ENCODE data around the gene CA11. TPM values are rescaled to one million over a fixed set of nuclear protein-coding genes. Genes with fewer than 3 reads are reported as not detected.

CA11 gene
- total RNA-seq, 3 donors from 2014 or later: 2.2 to 14.2 (median 9.8) TPM

DNA sequence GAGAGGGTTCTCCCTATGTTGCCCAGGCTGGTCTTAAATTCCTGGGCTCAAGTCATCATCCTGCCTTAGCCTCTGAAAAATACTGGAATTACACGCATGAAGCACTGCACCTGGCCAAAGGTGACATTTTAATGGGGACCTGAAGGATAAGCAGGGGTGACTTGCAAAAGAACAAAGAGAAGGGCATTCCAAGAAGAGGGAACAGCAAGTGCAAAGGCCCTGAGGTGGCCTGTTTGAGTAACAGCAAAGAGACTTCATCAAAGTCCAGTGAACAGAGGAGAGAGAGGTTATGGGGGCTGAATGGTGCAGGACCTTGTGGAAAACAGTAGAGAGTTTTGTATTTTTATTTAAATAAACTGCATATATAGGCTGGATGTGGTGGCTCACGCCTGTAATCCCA, 4.1 kb downstream of the CA11 start:
- Histone ChIP-seq H3K4me3 (no peak overlapping the region), H3K4me1 (peaks cover 0 to 4% of the 10 kb centered on the region in 2 donors), H3K36me3 (no peaks in the 10 kb centered on the region), H3K27ac (no peak overlapping the region), H3K9me3 (no peaks in the 10 kb centered on the region), H3K27me3 (no peaks in the 10 kb centered on the region)
- TF ChIP-seq POLR2A (IDR thresholded peaks at IDR 0.05) (no peak), POLR2AphosphoS5 (IDR thresholded peaks at IDR 0.05) (no peak)
- TF ChIP-seq, protein P1, sequence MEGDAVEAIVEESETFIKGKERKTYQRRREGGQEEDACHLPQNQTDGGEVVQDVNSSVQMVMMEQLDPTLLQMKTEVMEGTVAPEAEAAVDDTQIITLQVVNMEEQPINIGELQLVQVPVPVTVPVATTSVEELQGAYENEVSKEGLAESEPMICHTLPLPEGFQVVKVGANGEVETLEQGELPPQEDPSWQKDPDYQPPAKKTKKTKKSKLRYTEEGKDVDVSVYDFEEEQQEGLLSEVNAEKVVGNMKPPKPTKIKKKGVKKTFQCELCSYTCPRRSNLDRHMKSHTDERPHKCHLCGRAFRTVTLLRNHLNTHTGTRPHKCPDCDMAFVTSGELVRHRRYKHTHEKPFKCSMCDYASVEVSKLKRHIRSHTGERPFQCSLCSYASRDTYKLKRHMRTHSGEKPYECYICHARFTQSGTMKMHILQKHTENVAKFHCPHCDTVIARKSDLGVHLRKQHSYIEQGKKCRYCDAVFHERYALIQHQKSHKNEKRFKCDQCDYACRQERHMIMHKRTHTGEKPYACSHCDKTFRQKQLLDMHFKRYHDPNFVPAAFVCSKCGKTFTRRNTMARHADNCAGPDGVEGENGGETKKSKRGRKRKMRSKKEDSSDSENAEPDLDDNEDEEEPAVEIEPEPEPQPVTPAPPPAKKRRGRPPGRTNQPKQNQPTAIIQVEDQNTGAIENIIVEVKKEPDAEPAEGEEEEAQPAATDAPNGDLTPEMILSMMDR (IDR thresholded peaks at IDR 0.05): no peak
- DNase-seq (ENCODE audit: low spot score in 2 of 2): no peak
- intact Hi-C loops (cut with DNase I; ENCODE audit: low total_unique reads): loop anchor here (5.0 kb wide), 1 partner anchor 1125 kb away; the partner anchor contains the start of gene AP2A1

DNA sequence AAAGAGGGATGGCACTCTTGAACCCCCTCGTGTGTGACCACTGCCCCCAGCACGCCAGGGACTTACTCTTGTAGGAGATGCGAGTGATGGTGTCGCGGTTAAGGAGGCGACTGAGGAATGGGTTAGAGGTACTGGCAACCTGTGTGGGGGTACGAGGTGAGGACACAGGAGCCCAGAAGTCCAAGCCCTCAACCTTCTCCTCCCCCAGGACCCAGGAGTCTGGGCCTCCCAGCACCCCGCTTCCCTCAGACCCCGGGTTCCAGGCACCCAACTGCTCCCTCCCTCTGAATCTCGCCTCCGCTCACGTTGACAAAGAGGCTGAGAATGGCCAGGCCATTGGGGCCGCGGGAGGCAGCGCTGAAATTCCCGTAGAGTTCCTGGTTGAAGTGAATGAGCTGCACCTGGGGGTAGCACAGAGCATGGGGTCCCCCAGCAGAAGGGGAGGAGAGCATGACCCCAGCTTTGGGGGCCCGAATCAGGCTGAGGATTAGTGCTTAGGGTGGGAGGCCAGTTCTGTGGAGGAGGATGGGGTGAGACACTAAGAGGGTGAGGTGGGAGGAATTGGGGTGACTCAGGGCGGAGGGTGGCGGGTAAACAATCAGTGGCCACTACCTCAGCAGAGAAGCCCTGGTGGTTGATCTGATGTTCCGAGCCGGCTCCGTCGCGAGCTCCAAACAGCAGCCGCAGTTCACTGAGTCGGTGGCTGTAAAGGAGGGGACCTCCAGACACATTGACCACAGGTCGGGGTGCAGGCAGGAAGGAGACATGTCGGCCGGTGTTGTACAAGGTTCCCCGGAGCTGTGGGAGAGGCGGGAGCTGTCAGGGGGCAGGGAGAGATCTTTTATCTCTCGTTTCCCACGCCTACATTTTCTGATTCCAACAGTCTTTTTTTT, 6.3 kb downstream of the CA11 start:
- no peak for DNase-seq (ENCODE audit: low spot score in 2 of 2)
- intact Hi-C loops (cut with DNase I; ENCODE audit: low total_unique reads): loop anchor here (5.0 kb wide), 1 partner anchor 1128 kb away; the partner anchor contains the start of gene AP2A1
- no peaks in the 10 kb centered on the region for H3K9me3 ChIP-seq
- H3K36me3 ChIP-seq: no peaks in the 10 kb centered on the region
- TF ChIP-seq, protein P1 (IDR thresholded peaks at IDR 0.05): no peak
- no peak for TF ChIP-seq POLR2AphosphoS5 (IDR thresholded peaks at IDR 0.05)
- TF ChIP-seq POLR2A (IDR thresholded peaks at IDR 0.05): no peak
- no peaks in the 10 kb centered on the region for H3K27me3 ChIP-seq
- H3K27ac ChIP-seq: peak overlapping the region; percentile 25 to 99
- peaks cover 0 to 4% of the 10 kb centered on the region in 2 donors for H3K4me1 ChIP-seq
- H3K4me3 ChIP-seq: no peak overlapping the region

DNA sequence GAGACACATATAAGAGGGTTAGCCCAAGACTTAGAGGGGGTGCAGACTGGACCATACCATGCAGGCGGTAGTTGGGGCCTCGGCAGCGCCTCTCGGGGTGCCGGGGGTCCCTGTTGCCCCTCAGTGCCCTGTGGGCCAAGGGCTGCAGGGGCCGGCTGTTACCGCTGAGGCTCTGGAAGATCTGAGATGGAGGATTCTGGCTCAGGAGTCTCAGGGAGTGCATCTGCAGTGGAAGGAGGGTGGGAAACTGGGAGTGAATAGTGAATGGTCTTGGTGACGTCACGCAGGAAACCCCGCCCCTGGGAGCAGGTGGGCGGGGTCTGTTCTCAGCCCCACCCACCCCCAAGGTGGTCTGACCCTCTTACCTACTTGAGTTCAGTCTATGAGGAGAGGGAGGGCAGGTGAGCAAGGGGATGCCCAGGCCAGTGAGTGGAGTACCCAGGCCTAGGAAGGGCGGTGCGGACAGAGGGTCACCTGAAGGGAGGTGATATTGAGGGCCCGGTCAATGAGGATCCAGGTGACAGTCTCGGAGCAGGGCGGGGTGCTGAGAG, 7.1 kb downstream of the CA11 start:
- TF ChIP-seq POLR2A (IDR thresholded peaks at IDR 0.05) (no peak), POLR2AphosphoS5 (IDR thresholded peaks at IDR 0.05) (no peak)
- TF ChIP-seq, protein P1 (IDR thresholded peaks at IDR 0.05): no peak
- Histone ChIP-seq H3K27me3 (no peaks in the 10 kb centered on the region), H3K27ac (peak overlapping the region; percentile 99), H3K4me1 (peaks cover 0 to 3% of the 10 kb centered on the region in 2 donors), H3K9me3 (no peaks in the 10 kb centered on the region), H3K36me3 (no peaks in the 10 kb centered on the region), H3K4me3 (peak overlapping the region; percentile 63 to 88 (median 77))
- intact Hi-C loops (cut with DNase I; ENCODE audit: low total_unique reads): no loop called here
- peak in 1 of 2 donors; percentile 39 for DNase-seq (ENCODE audit: low spot score in 2 of 2)

DNA sequence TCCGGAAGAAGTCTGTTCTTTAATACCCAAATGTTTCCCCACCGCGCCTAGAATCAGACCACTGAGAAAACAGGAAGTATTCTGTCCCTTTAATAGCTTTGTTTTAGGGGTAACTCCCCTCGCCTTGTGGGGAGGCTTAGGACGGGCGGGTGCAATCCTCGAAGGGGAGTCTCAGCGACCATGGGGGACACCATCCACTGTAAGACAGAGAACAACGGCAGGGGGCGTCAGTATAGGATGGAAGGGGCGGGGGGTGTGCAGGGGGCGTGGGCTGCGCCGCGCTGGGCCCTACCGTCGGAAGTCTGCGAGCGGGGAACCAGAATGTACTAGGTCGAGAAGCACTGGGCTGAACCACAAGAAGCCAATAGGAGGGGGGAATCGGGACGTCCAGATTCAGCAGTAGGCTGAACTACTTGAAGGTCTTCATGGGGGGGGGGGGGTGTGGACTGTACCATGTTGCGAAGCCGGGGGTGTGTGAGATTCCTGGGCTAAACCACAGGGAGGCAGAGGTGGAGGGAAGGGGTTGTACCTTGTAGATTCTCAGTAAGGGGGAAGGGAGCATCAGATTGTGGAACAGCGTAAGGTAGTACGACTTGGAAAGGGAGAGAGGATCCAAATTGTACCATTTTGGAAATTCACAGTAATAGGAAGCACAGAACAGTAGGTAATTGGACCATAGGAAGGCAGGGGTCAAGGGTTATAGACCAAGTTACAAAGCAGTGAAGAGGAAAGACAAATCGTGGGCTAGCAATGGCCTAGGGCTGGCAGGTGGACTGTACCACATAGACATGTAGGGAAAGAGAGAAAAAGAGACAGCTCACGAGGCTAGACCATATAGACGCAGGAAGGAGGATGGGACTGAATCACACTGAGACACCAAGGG, 7.8 kb downstream of the CA11 start:
- DNase-seq (ENCODE audit: low spot score in 2 of 2): peak; percentile 83 to 91
- no peaks in the 10 kb centered on the region for H3K9me3 ChIP-seq
- no peaks in the 10 kb centered on the region for H3K36me3 ChIP-seq
- H3K4me3 ChIP-seq: peak overlapping the region; percentile 63 to 88 (median 77)
- TF ChIP-seq POLR2A (IDR thresholded peaks at IDR 0.05) (peak; percentile 28), POLR2AphosphoS5 (IDR thresholded peaks at IDR 0.05) (peak in 2 of 3 donors; percentile 18 to 42)
- TF ChIP-seq, protein P1 (IDR thresholded peaks at IDR 0.05): peak in 2 of 3 donors; percentile 34 to 40
- peaks cover 0 to 7% of the 10 kb centered on the region in 2 donors for H3K4me1 ChIP-seq
- intact Hi-C loops (cut with DNase I; ENCODE audit: low total_unique reads): no loop called here
- no peaks in the 10 kb centered on the region for H3K27me3 ChIP-seq
- H3K27ac ChIP-seq: peak overlapping the region; percentile 99
